NCI-H1694 treated with DMSO at 0.1 percent for 48 hours (cell line): ENCODE results near the gene CHST12.
"Not testable (repeated sequence)": the region's sequence is repeated elsewhere in the genome, so short reads cannot be mapped to it uniquely, and the experiment has no call there.

Source experiments
- DNase-seq: peaks from one replicate; lab custom pipeline; 2025; lab: John Stamatoyannopoulos, UW

CHST12 gene

DNA sequence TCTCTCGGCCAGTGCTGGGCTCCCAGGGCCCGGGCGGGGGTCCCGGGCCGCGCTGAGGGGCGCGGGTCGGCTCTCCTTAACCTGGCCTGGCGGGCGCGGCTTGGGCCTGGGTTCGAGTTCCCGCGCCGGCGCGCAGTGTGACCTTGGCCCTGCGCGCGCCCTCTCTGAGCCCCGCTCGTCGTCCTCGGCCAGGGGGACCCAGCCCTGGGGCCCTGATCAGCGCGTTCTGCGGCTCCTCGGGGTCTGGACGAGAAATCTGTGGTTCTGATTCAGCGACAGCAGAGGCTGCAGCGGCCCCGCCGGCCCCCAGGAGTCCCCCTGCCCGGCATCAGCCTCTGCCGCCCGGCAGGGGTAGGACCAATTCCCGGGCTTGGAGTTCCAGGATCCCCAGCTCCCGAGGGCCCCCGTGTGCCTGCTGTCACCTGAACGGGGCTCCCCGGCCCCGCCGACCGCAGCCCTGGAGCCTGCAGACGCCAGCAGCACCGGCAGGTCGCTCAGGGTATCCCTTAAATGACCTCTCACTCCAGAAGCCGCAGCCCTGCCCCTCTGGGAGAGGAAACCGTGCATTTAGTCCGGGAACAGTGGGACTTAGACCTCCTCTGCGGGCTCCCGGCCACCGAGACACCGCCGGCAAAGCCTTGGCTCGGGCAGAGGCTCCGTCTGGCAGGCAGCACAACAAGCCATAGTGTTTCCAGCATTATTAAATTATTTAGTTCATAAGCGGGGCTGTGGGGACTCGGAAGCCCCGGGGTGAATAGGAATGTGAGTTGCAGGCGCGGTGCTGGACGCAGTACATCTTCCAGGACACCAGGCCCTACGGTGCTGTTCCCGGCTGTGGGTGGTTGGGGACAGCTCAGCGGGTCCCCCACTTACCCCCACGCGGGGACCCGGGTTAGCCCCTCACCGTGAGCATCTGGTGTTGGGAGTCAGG lies 572 bp downstream of the CHST12 start:
- no peak for DNase-seq

DNA sequence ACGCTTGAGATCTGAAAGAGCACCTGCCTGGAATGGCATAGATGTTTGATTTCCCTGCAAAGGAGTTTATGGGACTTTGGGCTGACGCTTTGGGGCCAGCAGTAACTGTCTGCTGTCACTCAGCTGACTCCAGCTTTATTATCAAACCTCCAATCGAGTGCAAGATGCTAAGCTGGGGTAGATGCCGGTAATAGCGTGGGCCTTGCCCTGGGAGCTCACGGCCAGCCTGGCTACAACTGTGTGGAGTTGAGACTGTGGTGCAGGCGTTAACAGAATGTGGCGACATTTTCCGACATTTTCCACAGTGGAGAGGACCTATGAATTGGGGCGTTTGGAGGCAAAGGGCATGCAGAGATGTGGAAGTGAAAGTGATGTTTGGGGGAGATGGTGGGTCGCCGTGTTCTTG lies 1.3 kb downstream of the CHST12 start:
- no peak for DNase-seq

GRCh38 chr7:2405201-2405600 lies 1.8 kb downstream of the CHST12 start:
- no peak for DNase-seq

DNA sequence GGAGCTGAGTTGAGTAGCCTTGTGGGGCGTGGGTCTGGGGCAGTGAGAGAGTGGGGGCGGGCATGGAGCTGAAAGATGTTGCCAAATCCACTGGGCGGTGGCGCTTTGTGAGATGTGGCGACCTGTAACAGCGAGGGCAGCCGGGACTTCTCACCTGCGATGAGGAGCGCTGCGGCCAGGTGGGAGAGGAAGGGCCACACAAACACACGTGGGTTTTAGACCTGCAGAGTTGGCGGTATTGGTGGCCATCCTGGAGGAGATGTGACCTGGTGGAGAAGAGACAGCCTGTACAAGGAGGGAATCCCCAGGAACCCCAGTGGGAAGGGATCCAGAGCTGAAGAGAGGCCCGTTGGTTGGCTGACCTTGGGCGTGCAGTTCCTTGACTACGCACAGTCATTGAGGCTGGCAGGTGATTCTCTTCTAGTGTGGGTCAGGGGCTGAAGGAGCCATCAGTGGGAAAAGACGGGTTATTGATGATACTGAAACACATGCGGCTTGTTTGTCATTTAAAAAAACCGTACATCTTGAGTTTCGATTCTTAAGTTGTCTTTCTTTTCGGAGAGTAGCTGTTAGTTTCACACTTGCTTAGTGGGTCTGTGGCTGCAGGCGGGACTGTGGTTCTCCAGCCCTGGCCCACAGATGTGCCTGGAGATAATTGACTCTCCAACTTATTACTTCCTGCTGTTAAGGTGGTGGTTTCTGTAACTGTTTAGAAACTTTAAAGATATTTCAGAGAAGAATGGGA lies 2.4 kb downstream of the CHST12 start:
- no peak for DNase-seq

DNA sequence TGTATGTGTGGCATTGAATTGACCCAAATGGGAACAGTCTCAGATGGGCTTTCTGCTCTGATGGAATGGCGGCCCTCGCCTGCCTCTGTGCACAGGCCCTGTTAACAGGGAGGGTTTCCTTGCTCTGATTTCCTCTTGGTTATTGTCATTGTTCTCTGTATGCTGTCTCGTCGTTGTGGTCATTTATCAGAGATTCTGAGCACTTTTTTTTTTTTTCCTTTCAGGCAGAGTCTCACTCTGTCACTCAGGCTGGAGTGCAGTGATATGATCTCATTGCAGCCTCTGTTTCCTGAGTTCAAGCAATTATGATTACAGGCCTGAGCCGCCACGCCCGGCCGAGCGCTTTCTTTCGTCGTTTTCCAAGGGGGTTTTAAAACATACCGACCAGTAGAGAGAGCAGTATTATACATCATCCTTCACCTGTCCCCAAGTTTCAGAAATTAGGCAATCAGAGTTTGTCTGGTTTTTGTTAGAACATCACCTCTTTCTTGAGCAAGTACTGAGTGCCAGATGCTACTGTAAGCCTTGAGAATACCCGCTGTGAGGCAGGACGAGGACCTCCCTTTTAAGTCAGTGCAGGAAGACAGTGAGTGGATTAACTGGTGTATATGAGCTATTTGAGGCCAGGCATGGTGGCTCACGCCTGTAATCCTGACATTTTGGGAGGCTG lies 6.5 kb downstream of the CHST12 start:
- DNase-seq = no peak

DNA sequence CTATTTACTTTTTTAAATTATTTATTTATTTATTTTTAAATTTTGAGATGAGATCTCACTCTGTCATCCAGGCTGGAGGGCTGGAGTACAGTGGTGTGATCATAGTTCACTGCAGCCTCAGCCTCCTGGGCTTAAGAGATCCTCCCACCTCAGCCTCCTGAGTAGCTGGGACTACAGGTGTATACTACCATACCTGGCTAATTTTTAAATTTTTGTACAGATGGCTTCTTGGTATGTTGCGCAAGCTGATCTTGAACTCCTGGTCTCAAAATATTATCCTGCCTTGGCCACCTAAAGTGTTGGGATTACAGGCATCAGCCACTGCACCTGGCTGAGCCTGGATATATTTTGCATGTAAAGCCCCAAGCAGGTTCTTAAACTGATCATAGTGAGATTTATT lies 7.6 kb downstream of the CHST12 start:
- no peak for DNase-seq

- DNase-seq = no peak
Observed at GRCh38 chr7:2411815-2412586, 8.6 kb downstream of the CHST12 start.

GRCh38 chr7:2412587-2413201 lies 9.3 kb downstream of the CHST12 start:
- DNase-seq = no peak

DNA sequence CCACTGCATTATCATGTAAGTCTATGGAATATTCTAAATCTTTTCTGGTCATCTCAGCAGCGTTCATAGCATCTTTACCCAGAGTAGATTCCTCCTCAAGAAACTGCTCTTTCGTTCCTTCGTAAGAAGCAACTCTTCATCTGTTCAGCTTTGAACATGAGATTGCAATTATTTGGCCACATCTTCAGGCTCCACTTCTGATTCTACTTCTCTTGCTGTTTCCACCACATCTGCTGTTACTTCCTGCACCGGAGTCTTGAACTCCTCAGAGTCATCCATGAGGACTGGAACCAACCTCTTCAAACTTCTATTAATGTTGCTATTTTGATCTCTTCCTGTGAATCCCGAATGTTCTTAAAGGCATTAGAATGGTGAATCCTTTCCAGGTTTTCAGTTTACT lies 12.7 kb downstream of the CHST12 start:
- DNase-seq = no peak

- no peak for DNase-seq
Observed at GRCh38 chr7:2416650-2417049, 13.2 kb downstream of the CHST12 start.

DNA sequence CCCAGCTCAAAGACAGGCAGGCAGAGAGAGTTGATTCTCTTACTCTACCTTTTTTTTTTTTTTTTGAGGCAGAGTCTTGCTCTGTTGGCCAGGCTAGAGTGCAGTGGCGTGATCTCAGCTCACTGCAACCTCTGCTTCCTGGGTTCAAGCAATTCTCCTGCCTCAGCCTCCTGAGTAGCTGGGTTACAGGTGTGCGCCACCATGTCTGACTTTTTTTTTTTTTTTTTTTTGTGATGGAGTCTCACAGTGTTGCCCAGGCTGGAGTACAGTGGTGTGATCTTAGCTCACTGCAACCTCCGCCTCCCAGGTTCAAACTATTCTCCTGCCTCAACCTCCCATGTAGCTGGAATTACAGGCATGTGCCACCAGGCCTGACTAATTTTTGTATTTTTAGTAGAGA lies 13.8 kb downstream of the CHST12 start:
- DNase-seq = not testable (repeated sequence)

- DNase-seq = no peak
Observed at GRCh38 chr7:2417981-2418481, 14.6 kb downstream of the CHST12 start.

- DNase-seq = no peak
Observed at GRCh38 chr7:2420216-2420933, 17.0 kb downstream of the CHST12 start.

DNA sequence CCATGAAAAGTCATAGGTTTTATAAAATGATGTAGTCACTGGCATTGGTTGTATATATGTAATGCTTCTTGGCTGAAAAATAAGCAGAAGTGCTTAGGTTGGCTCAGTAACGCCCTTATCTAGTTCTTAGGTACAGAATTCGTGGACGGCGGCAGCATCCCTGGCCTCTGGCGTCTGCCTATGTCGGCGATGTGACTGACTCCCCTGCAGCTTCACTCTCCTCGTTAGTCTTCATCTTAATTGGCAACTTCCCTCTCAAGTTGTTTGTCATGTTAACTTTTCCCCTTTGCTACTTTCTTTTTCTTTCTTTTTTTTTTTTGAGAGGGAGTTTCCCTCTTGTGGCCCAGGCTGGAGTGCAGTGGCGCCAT lies 18.5 kb downstream of the CHST12 start:
- DNase-seq = no peak

GRCh38 chr7:2425749-2426148 lies 22.3 kb downstream of the CHST12 start:
- no peak for DNase-seq

DNA sequence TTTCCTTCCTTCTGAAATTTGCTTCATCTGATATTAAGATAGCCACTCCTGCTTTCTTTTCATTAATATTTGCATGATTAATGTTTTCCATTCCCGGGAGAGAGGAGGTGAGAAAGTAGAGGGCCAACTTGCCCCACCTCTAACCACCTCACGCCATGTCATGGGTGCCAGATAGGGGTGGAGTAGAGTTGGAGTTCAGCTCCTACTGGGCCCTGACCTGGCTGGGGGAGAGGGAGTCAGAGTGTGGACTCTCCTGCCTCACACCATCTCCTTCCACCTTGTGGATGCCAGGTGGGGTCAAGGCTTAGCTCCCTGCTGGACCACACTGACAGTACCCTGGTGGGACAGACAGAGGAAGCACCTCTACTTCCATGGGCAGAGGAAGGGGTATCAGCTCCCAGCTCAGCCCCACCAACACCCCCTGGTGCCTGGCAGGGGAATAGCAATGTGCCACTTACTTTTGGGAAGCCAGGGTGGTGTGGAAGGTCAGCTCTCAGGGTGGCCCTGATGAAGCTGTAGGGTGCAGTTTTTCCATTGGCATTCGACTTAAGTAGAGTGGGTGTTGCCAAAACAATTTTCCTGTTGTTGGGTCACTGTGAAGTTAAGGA lies 28.0 kb downstream of the CHST12 start:
- DNase-seq = no peak

DNA sequence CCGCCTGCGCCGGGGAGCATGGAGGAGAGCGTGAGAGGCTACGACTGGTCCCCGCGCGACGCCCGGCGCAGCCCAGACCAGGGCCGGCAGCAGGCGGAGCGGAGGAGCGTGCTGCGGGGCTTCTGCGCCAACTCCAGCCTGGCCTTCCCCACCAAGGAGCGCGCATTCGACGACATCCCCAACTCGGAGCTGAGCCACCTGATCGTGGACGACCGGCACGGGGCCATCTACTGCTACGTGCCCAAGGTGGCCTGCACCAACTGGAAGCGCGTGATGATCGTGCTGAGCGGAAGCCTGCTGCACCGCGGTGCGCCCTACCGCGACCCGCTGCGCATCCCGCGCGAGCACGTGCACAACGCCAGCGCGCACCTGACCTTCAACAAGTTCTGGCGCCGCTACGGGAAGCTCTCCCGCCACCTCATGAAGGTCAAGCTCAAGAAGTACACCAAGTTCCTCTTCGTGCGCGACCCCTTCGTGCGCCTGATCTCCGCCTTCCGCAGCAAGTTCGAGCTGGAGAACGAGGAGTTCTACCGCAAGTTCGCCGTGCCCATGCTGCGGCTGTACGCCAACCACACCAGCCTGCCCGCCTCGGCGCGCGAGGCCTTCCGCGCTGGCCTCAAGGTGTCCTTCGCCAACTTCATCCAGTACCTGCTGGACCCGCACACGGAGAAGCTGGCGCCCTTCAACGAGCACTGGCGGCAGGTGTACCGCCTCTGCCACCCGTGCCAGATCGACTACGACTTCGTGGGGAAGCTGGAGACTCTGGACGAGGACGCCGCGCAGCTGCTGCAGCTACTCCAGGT lies 29.7 kb downstream of the CHST12 start:
- no peak for DNase-seq

DNA sequence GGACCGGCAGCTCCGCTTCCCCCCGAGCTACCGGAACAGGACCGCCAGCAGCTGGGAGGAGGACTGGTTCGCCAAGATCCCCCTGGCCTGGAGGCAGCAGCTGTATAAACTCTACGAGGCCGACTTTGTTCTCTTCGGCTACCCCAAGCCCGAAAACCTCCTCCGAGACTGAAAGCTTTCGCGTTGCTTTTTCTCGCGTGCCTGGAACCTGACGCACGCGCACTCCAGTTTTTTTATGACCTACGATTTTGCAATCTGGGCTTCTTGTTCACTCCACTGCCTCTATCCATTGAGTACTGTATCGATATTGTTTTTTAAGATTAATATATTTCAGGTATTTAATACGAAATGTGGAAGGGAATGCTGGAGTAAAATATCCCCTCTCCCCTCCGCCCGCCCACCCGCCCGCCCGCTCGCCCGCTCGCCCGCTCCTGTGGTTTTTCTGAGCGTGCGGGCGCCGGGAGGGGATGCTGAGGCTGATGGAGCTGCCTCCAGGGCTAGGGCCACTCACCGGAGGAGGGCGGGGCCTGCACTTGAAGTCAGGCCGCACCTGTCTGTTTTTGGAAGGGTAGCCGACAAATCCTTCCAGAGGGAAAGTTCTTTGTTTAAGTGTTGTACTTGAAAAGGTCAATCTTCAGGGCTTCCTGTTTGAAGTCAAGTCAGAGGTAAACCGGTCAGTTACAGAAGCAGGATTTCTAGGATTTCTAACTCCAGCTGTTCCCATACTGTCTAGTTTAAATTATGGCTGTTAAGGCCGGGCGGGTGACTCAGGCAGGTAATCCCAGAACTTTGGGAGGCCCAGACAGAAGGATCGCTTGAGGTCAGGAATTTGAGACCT lies 30.5 kb downstream of the CHST12 start:
- no peak for DNase-seq
